B cell (primary cell): ENCODE data around the gene NFIB. TPM values are rescaled to one million over a fixed set of nuclear protein-coding genes. Genes with fewer than 3 reads are reported as not detected.

Source experiments
- ATAC-seq: fragments of 200-7000 bp; cut with Tn5 transposase; one replicate; pipeline ENCODE4 v1.10.0; 2021; ENCODE audit warnings: low read depth, mild to moderate bottlenecking, moderate number of reproducible peaks, moderate library complexity
- CTCF ChIA-PET: fragments of 350-600 bp; sonication (Branson Sonifier 250); formaldehyde crosslinking; loops from one replicate; lab custom pipeline; 2021; ENCODE audit warnings: antibody characterized with exemption, inconsistent platforms; lab: Charles Lee
- POLR2A ChIA-PET: fragments of 350-600 bp; sonication (Branson Sonifier 250); formaldehyde crosslinking; loops from one replicate; lab custom pipeline; 2021; ENCODE audit warnings: antibody characterized with exemption; lab: Charles Lee
- DNase-seq: peaks from one replicate; pipeline ENCODE4 v3.0.0; 2013
- H2AFZ ChIP-seq: 2 replicates; pipeline ENCODE4 v1.6.1; 2012; ENCODE audit warnings: mild to moderate bottlenecking, low read depth, low read length; ENCODE audit not compliant: insufficient read depth, poor library complexity, severe bottlenecking
- H3K27ac ChIP-seq, 2 donors: 1 replicate in 1 of 2; 2 replicates in 1 of 2; pipeline ENCODE4 v1.5.1; 2012 to 2013; ENCODE audit warnings: low read length in 2 of 2, mild to moderate bottlenecking in 2 of 2, moderate library complexity in 1 of 2
- H3K27me3 ChIP-seq, 4 experiments: fragments of 200-600 bp in 1 of 4; sonication (generic) in 1 of 4; replicated peaks in 1 of 4; 1 replicate in 2 of 4; 2 replicates in 2 of 4; pipeline versions ENCODE4 v1.6.1 to v1.7.0; 2013 to 2016; ENCODE audit warnings: low read length in 3 of 4, mild to moderate bottlenecking in 2 of 4, mixed read lengths in 1 of 4, moderate library complexity in 1 of 4; ENCODE audit not compliant: insufficient read depth in 4 of 4, control insufficient read depth in 3 of 4; ENCODE audit errors: control extremely low read depth in 1 of 4
- H3K36me3 ChIP-seq, 2 experiments: replicated peaks in 1 of 2; 1 replicate in 1 of 2; 2 replicates in 1 of 2; pipeline versions ENCODE4 v1.6.1 to v1.7.1; 2013; ENCODE audit warnings: low read length in 1 of 2; ENCODE audit not compliant: insufficient read depth in 2 of 2, control insufficient read depth in 1 of 2; ENCODE audit errors: control extremely low read depth in 1 of 2, extremely low read depth in 1 of 2
- H3K4me1 ChIP-seq, 2 donors: fragments of 200-600 bp in 1 of 2; sonication (generic) in 1 of 2; 1 replicate in 1 of 2; 2 replicates in 1 of 2; pipeline versions ENCODE4 v1.5.1 to v1.6.1; 2013 to 2017; ENCODE audit warnings: low read length in 2 of 2; ENCODE audit not compliant: control insufficient read depth in 2 of 2, insufficient read depth in 2 of 2
- H3K4me2 ChIP-seq: replicated peaks from 2 replicates; pipeline ENCODE3; 2012; ENCODE audit warnings: mild to moderate bottlenecking, low read depth, low read length; ENCODE audit not compliant: poor library complexity, severe bottlenecking
- H3K4me3 ChIP-seq, 5 experiments: fragments of 200-600 bp in 1 of 5; sonication (generic) in 1 of 5; 1 replicate in 3 of 5; 2 replicates in 2 of 5; pipeline versions ENCODE4 v1.5.1 to v1.7.0; 2011 to 2016; ENCODE audit warnings: low read length in 4 of 5, mild to moderate bottlenecking in 4 of 5, low read depth in 2 of 5, control low read depth in 1 of 5, moderate library complexity in 1 of 5; ENCODE audit not compliant: insufficient read depth in 1 of 5; ENCODE audit errors: control extremely low read depth in 1 of 5, extremely low read depth in 1 of 5
- H3K79me2 ChIP-seq: fragments of 200-600 bp; sonication (generic); one replicate; pipeline ENCODE4 v1.6.0; 2016; ENCODE audit warnings: low read length; ENCODE audit not compliant: control insufficient read depth, insufficient read depth
- H3K9ac ChIP-seq: fragments of 200-600 bp; sonication (generic); 2 replicates; pipeline ENCODE4 v1.6.1; 2017; ENCODE audit warnings: mild to moderate bottlenecking, low read length, moderate library complexity
- H3K9me3 ChIP-seq, 3 donors: one replicate each; pipeline versions ENCODE4 v1.6.1 to v1.7.1; 2013; ENCODE audit warnings: low read length in 2 of 3; ENCODE audit not compliant: control insufficient read depth in 2 of 3, insufficient read depth in 1 of 3; ENCODE audit errors: control extremely low read depth in 1 of 3
- H4K20me1 ChIP-seq: 2 replicates; pipeline ENCODE4 v1.6.0; 2012; ENCODE audit warnings: mild to moderate bottlenecking, low read length; ENCODE audit not compliant: insufficient read depth, control insufficient read depth, poor library complexity, severe bottlenecking
- H3K27ac Mint-ChIP-seq: one replicate; pipeline ENCODE4 v1.8.0; 2021; ENCODE audit warnings: mixed read lengths
- H3K27me3 Mint-ChIP-seq: one replicate; pipeline ENCODE4 v1.8.0; 2021; ENCODE audit warnings: mixed read lengths
- H3K4me1 Mint-ChIP-seq: one replicate; pipeline ENCODE4 v1.8.0; 2021; ENCODE audit warnings: mixed read lengths
- H3K4me3 Mint-ChIP-seq: one replicate; pipeline ENCODE4 v1.8.0; 2021; ENCODE audit warnings: mixed read lengths
- H3K9me3 Mint-ChIP-seq: one replicate; pipeline ENCODE4 v1.8.0; 2022; ENCODE audit warnings: mixed read lengths; ENCODE audit not compliant: insufficient read depth
- EZH2 ChIP-seq: IDR thresholded peaks from 2 replicates; pipeline ENCODE4 v1.6.1; 2012; ENCODE audit warnings: borderline replicate concordance, low read depth, mild to moderate bottlenecking, moderate library complexity, low read length; ENCODE audit not compliant: insufficient read depth, poor library complexity, severe bottlenecking
- WGBS: methylation state at CpG from one replicate; pipeline ENCODE4 v1.1.5; 2013; ENCODE audit warnings: missing lambda C conversion rate; ENCODE audit not compliant: insufficient coverage; 5-methylcytosine and 5-hydroxymethylcytosine counted together
- intact Hi-C: fragments of 100-400 bp; cut with micrococcal nuclease; formaldehyde crosslinking; loops from one replicate; pipeline ENCODE4 v1.10.0; 2022
- polyA plus RNA-seq: library from polyadenylated mRNA; depleted of rRNA; stranded (reverse); fragments of >200 nt; gene quantifications from 2 replicates; pipeline ENCODE4 v1.2.3, GENCODE V29; 2012
- total RNA-seq, 2 donors: library from RNA; stranded (reverse); fragments of 120-200 nt in 1 of 2; gene quantifications; 1 replicate in 1 of 2; 2 replicates in 1 of 2; pipeline versions ENCODE4 v1.2.3 to v1.2.4, GENCODE V29; 2013 to 2022
- TF ChIP-seq, protein P1 (sequence below): fragments of 200-600 bp; IDR thresholded peaks from one replicate; pipeline ENCODE4 v1.8.0; 2022; ENCODE audit warnings: antibody characterized with exemption, mild to moderate bottlenecking

NFIB gene
- total and polyA plus RNA-seq, 2 donors (not counting 1 experiment from before 2014, with no cell fraction given) = not detected

DNA sequence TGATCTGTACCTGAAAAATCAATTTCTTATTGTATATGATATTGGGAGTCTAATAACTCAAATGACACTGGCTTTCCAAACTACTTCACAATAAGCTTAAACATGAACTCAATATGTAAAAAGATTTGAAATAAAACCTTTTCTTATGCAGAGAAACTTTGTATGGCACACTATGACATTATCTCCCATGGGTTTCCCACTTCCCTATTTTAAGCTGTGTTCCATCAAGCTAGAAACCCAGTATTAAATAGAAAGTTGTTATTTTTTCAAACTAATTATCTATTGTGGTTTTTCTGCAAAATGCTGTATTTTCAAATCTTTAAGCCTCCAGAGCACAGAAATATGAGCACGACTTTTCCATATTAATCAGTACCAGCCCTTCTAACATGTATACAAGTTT, 174.7 kb downstream of the NFIB start:
- Histone ChIP-seq H3K27ac (no peak overlapping the region), H3K36me3 (no peaks in the 10 kb centered on the region), H3K9ac (no peak overlapping the region), H3K27me3 (no peaks in the 10 kb centered on the region), H3K79me2 (no peaks in the 10 kb centered on the region), H4K20me1 (no peaks in the 10 kb centered on the region), H3K4me1 (no peaks in the 10 kb centered on the region), H3K9me3 (no peaks in the 10 kb centered on the region), H3K4me2 (no peak overlapping the region), H2AFZ (no peak overlapping the region), H3K4me3 (no peak overlapping the region)
- Mint-ChIP-seq H3K9me3 (no peaks in the 10 kb centered on the region), H3K4me1 (no peaks in the 10 kb centered on the region), H3K27me3 (no peaks in the 10 kb centered on the region), H3K4me3 (no peak overlapping the region), H3K27ac (no peak overlapping the region)
- WGBS = no CpG with 5 or more reads among the region's 1 CpG
- intact Hi-C loops = no loop called here
- DNase-seq (no peak), ATAC-seq (no peak)
- CTCF ChIA-PET = no interaction called here
- no peak for TF ChIP-seq EZH2
- TF ChIP-seq, protein P1, sequence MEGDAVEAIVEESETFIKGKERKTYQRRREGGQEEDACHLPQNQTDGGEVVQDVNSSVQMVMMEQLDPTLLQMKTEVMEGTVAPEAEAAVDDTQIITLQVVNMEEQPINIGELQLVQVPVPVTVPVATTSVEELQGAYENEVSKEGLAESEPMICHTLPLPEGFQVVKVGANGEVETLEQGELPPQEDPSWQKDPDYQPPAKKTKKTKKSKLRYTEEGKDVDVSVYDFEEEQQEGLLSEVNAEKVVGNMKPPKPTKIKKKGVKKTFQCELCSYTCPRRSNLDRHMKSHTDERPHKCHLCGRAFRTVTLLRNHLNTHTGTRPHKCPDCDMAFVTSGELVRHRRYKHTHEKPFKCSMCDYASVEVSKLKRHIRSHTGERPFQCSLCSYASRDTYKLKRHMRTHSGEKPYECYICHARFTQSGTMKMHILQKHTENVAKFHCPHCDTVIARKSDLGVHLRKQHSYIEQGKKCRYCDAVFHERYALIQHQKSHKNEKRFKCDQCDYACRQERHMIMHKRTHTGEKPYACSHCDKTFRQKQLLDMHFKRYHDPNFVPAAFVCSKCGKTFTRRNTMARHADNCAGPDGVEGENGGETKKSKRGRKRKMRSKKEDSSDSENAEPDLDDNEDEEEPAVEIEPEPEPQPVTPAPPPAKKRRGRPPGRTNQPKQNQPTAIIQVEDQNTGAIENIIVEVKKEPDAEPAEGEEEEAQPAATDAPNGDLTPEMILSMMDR = no peak
- POLR2A ChIA-PET = no interaction called here

DNA sequence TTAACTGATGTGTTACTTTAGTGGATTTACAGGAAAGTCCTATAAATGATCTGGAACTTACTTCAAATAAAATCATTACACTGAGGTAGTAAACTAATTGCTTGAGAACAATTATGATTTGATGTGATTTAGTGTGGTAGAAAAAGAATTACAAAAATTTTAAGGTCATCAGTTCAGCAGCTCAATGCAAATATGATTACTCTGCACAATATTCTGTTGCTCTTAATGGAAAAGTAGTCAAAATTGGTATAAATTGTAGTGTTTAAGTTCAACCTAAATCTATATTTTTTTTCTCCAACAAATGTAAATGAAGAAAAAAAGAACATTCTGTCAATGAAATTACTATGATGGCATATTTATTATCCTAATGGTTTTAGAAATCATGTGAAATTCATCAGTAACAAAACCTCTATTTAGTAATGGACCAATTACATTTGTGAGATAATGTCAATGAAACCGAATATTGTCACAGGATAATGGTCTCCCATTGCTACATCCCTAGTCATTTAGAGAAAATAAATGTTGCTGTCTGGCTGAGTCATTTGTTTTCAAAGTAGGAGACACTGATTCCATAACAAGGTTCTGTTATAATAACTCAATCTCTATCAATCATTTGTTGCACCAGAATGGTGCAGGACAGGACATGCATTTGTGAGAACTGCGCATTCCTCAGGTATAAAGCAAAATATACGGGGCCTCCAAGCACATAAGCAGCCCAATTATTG, 177.1 kb downstream of the NFIB start:
- POLR2A ChIA-PET = no interaction called here
- ATAC-seq (no peak), DNase-seq (no peak)
- Mint-ChIP-seq H3K27ac (no peak overlapping the region), H3K9me3 (no peaks in the 10 kb centered on the region), H3K4me3 (no peak overlapping the region), H3K4me1 (no peaks in the 10 kb centered on the region), H3K27me3 (no peaks in the 10 kb centered on the region)
- Histone ChIP-seq H3K27me3 (no peaks in the 10 kb centered on the region), H3K36me3 (no peaks in the 10 kb centered on the region), H3K27ac (no peak overlapping the region), H3K4me1 (no peaks in the 10 kb centered on the region), H4K20me1 (no peaks in the 10 kb centered on the region), H3K4me3 (no peak overlapping the region), H2AFZ (no peak overlapping the region), H3K79me2 (no peaks in the 10 kb centered on the region), H3K9ac (no peak overlapping the region), H3K9me3 (no peaks in the 10 kb centered on the region), H3K4me2 (no peak overlapping the region)
- intact Hi-C loops = no loop called here
- WGBS = no CpG with 5 or more reads among the region's 3 CpGs
- no peak for TF ChIP-seq EZH2
- TF ChIP-seq, protein P1 = no peak
- CTCF ChIA-PET = no interaction called here
